ENCODE results near the gene TOM1L2.

TOM1L2 gene

DNA sequence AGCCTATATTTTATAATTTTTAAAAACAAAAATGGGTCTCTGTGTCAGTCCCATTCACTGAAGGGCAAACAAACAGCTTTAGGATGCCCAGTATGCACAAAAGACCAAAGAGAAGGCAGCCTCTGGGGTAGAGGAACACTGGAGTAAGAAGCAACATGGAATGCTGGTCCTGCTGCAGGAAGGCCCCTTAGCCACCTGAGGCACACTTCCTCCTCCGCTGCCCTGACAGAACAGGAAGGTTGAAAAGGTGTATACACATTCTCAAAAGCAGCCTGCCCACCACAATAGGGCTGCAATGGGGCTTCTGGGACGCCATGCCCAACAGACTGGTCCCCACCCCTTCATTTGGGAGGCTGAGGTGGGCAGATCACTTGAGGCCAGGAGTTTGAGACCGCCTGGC lies 19.5 kb downstream of the TOM1L2 start:
- no peak overlapping the region for H3K4me3 ChIP-seq (ENCODE audit: low read depth, low read length)
- TF ChIP-seq, protein P1, sequence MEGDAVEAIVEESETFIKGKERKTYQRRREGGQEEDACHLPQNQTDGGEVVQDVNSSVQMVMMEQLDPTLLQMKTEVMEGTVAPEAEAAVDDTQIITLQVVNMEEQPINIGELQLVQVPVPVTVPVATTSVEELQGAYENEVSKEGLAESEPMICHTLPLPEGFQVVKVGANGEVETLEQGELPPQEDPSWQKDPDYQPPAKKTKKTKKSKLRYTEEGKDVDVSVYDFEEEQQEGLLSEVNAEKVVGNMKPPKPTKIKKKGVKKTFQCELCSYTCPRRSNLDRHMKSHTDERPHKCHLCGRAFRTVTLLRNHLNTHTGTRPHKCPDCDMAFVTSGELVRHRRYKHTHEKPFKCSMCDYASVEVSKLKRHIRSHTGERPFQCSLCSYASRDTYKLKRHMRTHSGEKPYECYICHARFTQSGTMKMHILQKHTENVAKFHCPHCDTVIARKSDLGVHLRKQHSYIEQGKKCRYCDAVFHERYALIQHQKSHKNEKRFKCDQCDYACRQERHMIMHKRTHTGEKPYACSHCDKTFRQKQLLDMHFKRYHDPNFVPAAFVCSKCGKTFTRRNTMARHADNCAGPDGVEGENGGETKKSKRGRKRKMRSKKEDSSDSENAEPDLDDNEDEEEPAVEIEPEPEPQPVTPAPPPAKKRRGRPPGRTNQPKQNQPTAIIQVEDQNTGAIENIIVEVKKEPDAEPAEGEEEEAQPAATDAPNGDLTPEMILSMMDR (conservative IDR thresholded peaks at IDR 0.05; ENCODE audit: low read depth, low read length), result no peak
- no peak for DNase-seq (ENCODE audit: low read depth)

DNA sequence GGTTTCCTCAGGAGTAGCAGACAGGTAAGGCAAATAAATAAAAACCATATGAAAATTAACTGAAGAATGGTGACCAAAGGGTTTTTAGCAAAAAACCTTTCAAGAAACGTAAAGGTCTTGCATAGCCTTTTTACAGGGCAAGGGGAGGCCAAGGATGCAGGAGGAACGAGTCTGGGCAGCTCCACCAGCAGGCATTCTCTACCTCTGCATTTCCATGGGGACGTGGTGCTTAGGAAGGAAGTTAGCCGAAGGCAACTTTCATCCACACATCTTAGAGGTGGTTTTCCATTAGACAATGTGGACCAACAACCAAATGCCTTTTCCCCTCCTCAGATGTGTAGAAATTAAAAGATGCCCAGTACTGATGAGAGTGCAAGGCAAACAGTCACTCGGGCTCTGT lies 20.7 kb downstream of the TOM1L2 start:
- TF ChIP-seq, protein P1 (conservative IDR thresholded peaks at IDR 0.05; ENCODE audit: low read depth, low read length), result no peak
- H3K4me3 ChIP-seq (ENCODE audit: low read depth, low read length), result no peak overlapping the region
- no peak for DNase-seq (ENCODE audit: low read depth)

DNA sequence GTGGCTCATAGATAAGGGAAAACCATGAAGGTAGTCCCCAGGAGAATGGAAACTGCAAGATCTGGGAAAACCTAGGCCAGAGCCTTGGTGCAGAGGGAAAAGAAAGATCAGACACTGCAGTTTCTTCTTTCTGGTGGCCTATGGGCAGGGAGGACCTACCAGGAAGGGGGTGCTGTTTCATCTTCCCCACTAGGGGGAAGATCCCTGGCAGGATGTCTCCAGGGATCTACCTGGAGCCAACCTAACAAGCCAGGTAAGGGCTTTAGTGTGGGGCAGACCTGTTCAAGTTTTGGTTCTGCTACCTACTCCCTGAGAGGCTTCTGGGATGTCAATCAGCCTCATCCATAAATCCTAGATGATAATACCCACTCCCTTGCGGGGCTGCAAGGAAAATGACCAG lies 21.4 kb downstream of the TOM1L2 start:
- no peak overlapping the region for H3K4me3 ChIP-seq (ENCODE audit: low read depth, low read length)
- DNase-seq (ENCODE audit: low read depth), result no peak
- TF ChIP-seq, protein P1 (conservative IDR thresholded peaks at IDR 0.05; ENCODE audit: low read depth, low read length), result peak; percentile 30

DNA sequence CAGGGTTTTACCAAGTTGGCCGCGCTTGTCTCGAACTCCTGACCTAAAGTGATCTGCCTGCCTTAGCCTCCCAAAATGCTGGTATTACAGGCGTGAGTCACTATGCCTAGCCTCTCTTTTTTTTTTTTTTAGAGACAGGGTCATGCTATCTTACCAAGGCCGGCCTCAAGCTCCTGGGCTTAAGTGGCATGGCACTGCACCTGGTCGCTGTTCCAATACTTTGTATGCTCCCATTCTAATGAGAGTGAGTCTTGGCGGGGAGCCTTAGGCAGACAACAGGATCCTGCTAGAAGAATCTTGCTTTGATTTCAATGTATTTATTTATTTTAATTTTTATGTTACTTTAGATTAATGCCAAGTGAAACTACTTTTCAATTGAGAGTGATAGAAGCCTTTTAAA lies 21.9 kb downstream of the TOM1L2 start:
- H3K4me3 ChIP-seq (ENCODE audit: low read depth, low read length), result no peak overlapping the region
- no peak for DNase-seq (ENCODE audit: low read depth)
- TF ChIP-seq, protein P1 (conservative IDR thresholded peaks at IDR 0.05; ENCODE audit: low read depth, low read length), result no peak

DNA sequence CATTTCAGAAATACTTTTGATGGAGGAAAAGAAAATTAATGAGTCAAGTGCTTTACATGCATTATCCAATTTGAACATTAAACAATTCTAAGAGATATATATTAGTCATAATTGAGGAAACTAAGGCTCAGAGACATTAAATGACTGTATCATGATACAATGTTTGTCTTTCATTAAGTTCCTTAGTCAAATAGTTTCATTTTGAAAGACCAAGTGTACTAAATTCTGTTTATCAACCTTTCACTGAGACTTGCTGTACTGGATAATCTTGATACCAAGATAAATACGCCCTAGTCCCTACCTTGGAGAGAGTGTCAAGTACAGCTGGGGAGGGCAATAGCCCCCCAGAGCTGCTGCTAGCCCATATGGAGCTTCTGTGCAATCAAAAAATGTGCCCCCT lies 24.2 kb downstream of the TOM1L2 start:
- no peak for DNase-seq (ENCODE audit: low read depth)
- H3K4me3 ChIP-seq (ENCODE audit: low read depth, low read length), result no peak overlapping the region
- TF ChIP-seq, protein P1 (conservative IDR thresholded peaks at IDR 0.05; ENCODE audit: low read depth, low read length), result no peak

DNA sequence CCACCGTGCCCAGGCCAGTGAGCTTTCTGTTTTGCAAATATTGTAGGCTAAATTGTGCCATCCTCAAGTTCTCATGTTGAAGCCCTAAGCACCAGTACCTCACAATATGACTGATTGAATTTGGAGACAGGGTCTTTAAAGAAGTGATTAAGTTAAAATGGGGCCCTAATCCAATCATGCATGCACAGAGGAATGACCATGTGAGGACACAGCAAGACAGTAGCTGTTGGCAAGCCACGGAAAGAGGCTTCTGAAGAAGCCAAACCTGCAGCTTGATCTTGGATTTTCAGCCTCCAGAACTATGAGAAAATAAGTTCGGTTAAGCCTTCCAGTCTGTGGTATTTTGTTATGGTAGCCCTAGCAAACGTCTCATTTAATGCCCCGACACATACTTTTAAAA lies 24.9 kb downstream of the TOM1L2 start:
- DNase-seq (ENCODE audit: low read depth), result no peak
- TF ChIP-seq, protein P1 (conservative IDR thresholded peaks at IDR 0.05; ENCODE audit: low read depth, low read length), result no peak

DNA sequence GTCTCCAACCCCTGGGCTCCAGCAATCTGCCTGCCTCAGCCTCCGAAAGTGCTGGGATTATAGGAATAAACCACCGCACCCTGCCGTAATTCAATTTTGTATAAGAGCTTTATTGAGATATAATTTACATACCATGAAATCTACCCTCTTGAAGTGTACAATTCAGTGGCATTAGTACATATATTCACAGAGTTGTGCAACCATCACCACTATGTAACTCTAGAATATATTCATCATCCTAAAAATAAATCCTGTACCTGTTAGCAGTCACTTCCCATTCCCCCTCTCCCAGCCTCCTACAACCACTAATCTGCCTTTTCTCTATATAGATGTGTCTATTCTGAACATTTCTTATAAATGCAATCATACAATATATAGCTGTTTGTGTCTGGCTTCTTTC lies 26.1 kb downstream of the TOM1L2 start:
- DNase-seq (ENCODE audit: low read depth), result no peak
- TF ChIP-seq, protein P1 (conservative IDR thresholded peaks at IDR 0.05; ENCODE audit: low read depth, low read length), result no peak
- no peak overlapping the region for H3K4me3 ChIP-seq (ENCODE audit: low read depth, low read length)

More for the DNA sequence above, 24.9 kb downstream of the TOM1L2 start:
- H3K4me3 ChIP-seq (ENCODE audit: low read depth, low read length), result no peak overlapping the region

All from choroid plexus epithelial cell (primary cell).